MM.1S (cell line): ENCODE results near the gene ECPAS.

ENCODE experiments used
- DNase-seq: peaks from one replicate; pipeline ENCODE4 v3.0.0-alpha.2; 2015
- H2AFZ ChIP-seq: fragments of 300-600 bp; sonication (generic); 2 replicates; pipeline ENCODE4 v1.6.0; 2016; ENCODE audit warnings: antibody characterized with exemption, low read length
- H3F3A ChIP-seq: fragments of 300-600 bp; sonication (generic); 2 replicates; pipeline ENCODE4 v1.6.1; 2016; ENCODE audit warnings: mild to moderate bottlenecking, antibody characterized with exemption, low read length, moderate library complexity, mixed read lengths; ENCODE audit not compliant: insufficient read depth
- H3K27ac ChIP-seq: fragments of 300-600 bp; sonication (generic); 2 replicates; pipeline ENCODE4 v1.5.1; 2016; ENCODE audit warnings: mild to moderate bottlenecking, low read length
- H3K27me3 ChIP-seq: fragments of 300-600 bp; sonication (generic); replicated peaks from 2 replicates; pipeline ENCODE4 v1.6.0; 2016; ENCODE audit warnings: low read length; ENCODE audit not compliant: insufficient read depth
- H3K36me3 ChIP-seq: fragments of 300-600 bp; sonication (generic); replicated peaks from 2 replicates; pipeline ENCODE4 v1.6.1; 2016; ENCODE audit warnings: mild to moderate bottlenecking, low read length, mixed read lengths; ENCODE audit not compliant: insufficient read depth
- H3K4me1 ChIP-seq: fragments of 300-600 bp; sonication (generic); 2 replicates; pipeline ENCODE4 v1.6.1; 2016; ENCODE audit warnings: low read length, mixed read lengths
- H3K4me2 ChIP-seq: fragments of 300-600 bp; sonication (generic); 2 replicates; pipeline ENCODE4 v1.6.0; 2016; ENCODE audit warnings: low read depth, low read length
- H3K4me3 ChIP-seq: fragments of 300-600 bp; sonication (generic); 2 replicates; pipeline ENCODE4 v1.5.1; 2016; ENCODE audit warnings: low read length, mixed read lengths
- H3K79me2 ChIP-seq: fragments of 300-600 bp; sonication (generic); 2 replicates; pipeline ENCODE4 v1.6.1; 2016; ENCODE audit warnings: mixed run types, low read length, mixed read lengths
- H3K9ac ChIP-seq: fragments of 300-600 bp; sonication (generic); 2 replicates; pipeline ENCODE4 v1.6.1; 2016; ENCODE audit warnings: low read length, mixed read lengths
- H3K9me2 ChIP-seq: fragments of 300-600 bp; sonication (generic); replicated peaks from 2 replicates; pipeline ENCODE4 v1.6.1; 2016; ENCODE audit warnings: mild to moderate bottlenecking, low read length, mixed read lengths; ENCODE audit not compliant: insufficient read depth
- H3K9me3 ChIP-seq: fragments of 300-600 bp; sonication (generic); replicated peaks from 2 replicates; pipeline ENCODE4 v1.6.1; 2016; ENCODE audit warnings: mild to moderate bottlenecking, low read length, mixed read lengths; ENCODE audit not compliant: insufficient read depth
- H4K20me1 ChIP-seq: fragments of 300-600 bp; sonication (generic); 2 replicates; pipeline ENCODE4 v1.6.1; 2016; ENCODE audit warnings: mild to moderate bottlenecking, low read length, moderate library complexity, mixed read lengths; ENCODE audit not compliant: insufficient read depth
- CTCF ChIP-seq: fragments of 300-600 bp; sonication (generic); IDR thresholded peaks from 2 replicates; pipeline ENCODE4 v1.5.1; 2016; ENCODE audit warnings: antibody characterized with exemption, low read length, mixed read lengths
- EZH2 ChIP-seq: fragments of 300-600 bp; sonication (generic); optimal IDR thresholded peaks from 2 replicates; pipeline ENCODE3; 2017; ENCODE audit warnings: low read depth, mild to moderate bottlenecking, antibody characterized with exemption, low read length, mixed read lengths
- EZH2phosphoT487 ChIP-seq: fragments of 300-600 bp; sonication (generic); IDR thresholded peaks from 2 replicates; pipeline ENCODE4 v1.6.1; 2018; ENCODE audit warnings: antibody characterized with exemption, low read length

Gene ECPAS

GRCh38 chr9:111440226-111440625 is 44.0 kb downstream of the ECPAS start:
- Histone ChIP-seq H3K36me3 (peaks cover 29% of the 10 kb centered on the region), H3K79me2 (peaks cover 30% of the 10 kb centered on the region), H3K4me1 (no peaks in the 10 kb centered on the region), H2AFZ (no peak overlapping the region), H3K27me3 (no peaks in the 10 kb centered on the region), H3K27ac (no peak overlapping the region), H3K9me3 (no peaks in the 10 kb centered on the region), H3K9ac (no peak overlapping the region), H3F3A (no peaks in the 10 kb centered on the region), H3K9me2 (no peaks in the 10 kb centered on the region), H4K20me1 (no peaks in the 10 kb centered on the region), H3K4me3 (no peak overlapping the region), H3K4me2 (no peak overlapping the region)
- no peak for DNase-seq
- no peak for TF ChIP-seq EZH2phosphoT487
- no peak for TF ChIP-seq EZH2
- no peak for TF ChIP-seq CTCF

- H3K4me1 ChIP-seq: no peaks in the 10 kb centered on the region
- peaks cover 29% of the 10 kb centered on the region for H3K36me3 ChIP-seq
- TF ChIP-seq EZH2: no peak
- H3K27me3 ChIP-seq: no peaks in the 10 kb centered on the region
- no peak overlapping the region for H3K27ac ChIP-seq
- H3K9me2 ChIP-seq: no peaks in the 10 kb centered on the region
- DNase-seq: no peak
- H3K79me2 ChIP-seq: peaks cover 26% of the 10 kb centered on the region
- no peak overlapping the region for H3K9ac ChIP-seq
- no peak overlapping the region for H3K4me3 ChIP-seq
- no peaks in the 10 kb centered on the region for H4K20me1 ChIP-seq
- no peaks in the 10 kb centered on the region for H3K9me3 ChIP-seq
- no peak overlapping the region for H3K4me2 ChIP-seq
- H3F3A ChIP-seq: no peaks in the 10 kb centered on the region
- H2AFZ ChIP-seq: no peak overlapping the region
Measured at GRCh38 chr9:111438541-111439235, 45.5 kb downstream of the ECPAS start.

- H3K4me1 ChIP-seq: no peaks in the 10 kb centered on the region
- H3K36me3 ChIP-seq: peaks cover 26% of the 10 kb centered on the region
Measured at GRCh38 chr9:111436571-111436970, 47.6 kb downstream of the ECPAS start.

More at GRCh38 chr9:111436571-111436970, 47.6 kb downstream of the ECPAS start:
- no peaks in the 10 kb centered on the region for H3K9me2 ChIP-seq
- no peak overlapping the region for H3K4me3 ChIP-seq
- H3K9me3 ChIP-seq: no peaks in the 10 kb centered on the region
- no peak overlapping the region for H3K27ac ChIP-seq
- H3K27me3 ChIP-seq: no peaks in the 10 kb centered on the region
- no peak overlapping the region for H3K9ac ChIP-seq
- TF ChIP-seq EZH2 (no peak), EZH2phosphoT487 (no peak), CTCF (no peak)
- H3F3A ChIP-seq: no peaks in the 10 kb centered on the region
- peaks cover 12% of the 10 kb centered on the region; the same call in 1 of the 2 replicates for H3K79me2 ChIP-seq
- no peak overlapping the region for H3K4me2 ChIP-seq
- DNase-seq: no peak
- H4K20me1 ChIP-seq: no peaks in the 10 kb centered on the region
- no peak overlapping the region for H2AFZ ChIP-seq
